Testis (tissue), 2 donors: Measurements from ENCODE around the gene CNIH3.

Experiments used
- POLR2A ChIP-seq: fragments of 450-650 bp; IDR thresholded peaks from one replicate; pipeline ENCODE4 v1.6.1; 2017; ENCODE audit warnings: antibody characterized with exemption, mild to moderate bottlenecking, moderate library complexity
- TF ChIP-seq, protein P1 (sequence below), 3 experiments: fragments of 450-650 bp in 2 of 3; fragments of 200-600 bp in 1 of 3; sonication (generic) in 1 of 3; IDR thresholded peaks; one replicate each; pipeline ENCODE4 v1.5.1; 2016 to 2019; ENCODE audit warnings: antibody characterized with exemption in 3 of 3, mild to moderate bottlenecking in 2 of 3, moderate library complexity in 1 of 3

- no peak for TF ChIP-seq POLR2A
- TF ChIP-seq, protein P1, sequence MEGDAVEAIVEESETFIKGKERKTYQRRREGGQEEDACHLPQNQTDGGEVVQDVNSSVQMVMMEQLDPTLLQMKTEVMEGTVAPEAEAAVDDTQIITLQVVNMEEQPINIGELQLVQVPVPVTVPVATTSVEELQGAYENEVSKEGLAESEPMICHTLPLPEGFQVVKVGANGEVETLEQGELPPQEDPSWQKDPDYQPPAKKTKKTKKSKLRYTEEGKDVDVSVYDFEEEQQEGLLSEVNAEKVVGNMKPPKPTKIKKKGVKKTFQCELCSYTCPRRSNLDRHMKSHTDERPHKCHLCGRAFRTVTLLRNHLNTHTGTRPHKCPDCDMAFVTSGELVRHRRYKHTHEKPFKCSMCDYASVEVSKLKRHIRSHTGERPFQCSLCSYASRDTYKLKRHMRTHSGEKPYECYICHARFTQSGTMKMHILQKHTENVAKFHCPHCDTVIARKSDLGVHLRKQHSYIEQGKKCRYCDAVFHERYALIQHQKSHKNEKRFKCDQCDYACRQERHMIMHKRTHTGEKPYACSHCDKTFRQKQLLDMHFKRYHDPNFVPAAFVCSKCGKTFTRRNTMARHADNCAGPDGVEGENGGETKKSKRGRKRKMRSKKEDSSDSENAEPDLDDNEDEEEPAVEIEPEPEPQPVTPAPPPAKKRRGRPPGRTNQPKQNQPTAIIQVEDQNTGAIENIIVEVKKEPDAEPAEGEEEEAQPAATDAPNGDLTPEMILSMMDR (IDR thresholded peaks at IDR 0.05): no peak
Observed at GRCh38 chr1:224773646-224774045, 157.5 kb downstream of the CNIH3 start.
